Nephron (organoid): Measurements from ENCODE around the gene STRIT1.
"Not testable (repeated sequence)": the region's sequence is repeated elsewhere in the genome, so short reads cannot be mapped to it uniquely, and the experiment has no call there.

Experiments used
- H3K27ac Mint-ChIP-seq, 3 experiments: 2 replicates each; pipeline ENCODE4 v1.8.0; 2020; ENCODE audit warnings: mixed read lengths in 3 of 3, mild to moderate bottlenecking in 2 of 3, moderate library complexity in 1 of 3
- H3K27me3 Mint-ChIP-seq: 2 replicates; pipeline ENCODE4 v1.8.0; 2021; ENCODE audit warnings: low read depth, mild to moderate bottlenecking, moderate library complexity, mixed read lengths
- H3K36me3 Mint-ChIP-seq: 2 replicates; pipeline ENCODE4 v1.8.0; 2020; ENCODE audit warnings: low read depth, mixed read lengths
- H3K4me1 Mint-ChIP-seq: 2 replicates; pipeline ENCODE4 v1.8.0; 2020; ENCODE audit warnings: mixed read lengths
- H3K4me3 Mint-ChIP-seq, 3 experiments: 2 replicates each; pipeline ENCODE4 v1.8.0; 2020; ENCODE audit warnings: mild to moderate bottlenecking in 3 of 3, mixed read lengths in 3 of 3, moderate library complexity in 2 of 3
- H3K9me3 Mint-ChIP-seq: 2 replicates; pipeline ENCODE4 v1.8.0; 2020; ENCODE audit warnings: mixed read lengths
- TF ChIP-seq, protein P1 (sequence below), 3 experiments: fragments of 200-600 bp; sonication (generic); IDR thresholded peaks; one replicate each; pipeline ENCODE4 v1.5.0; 2021; ENCODE audit warnings: antibody characterized with exemption in 3 of 3; ENCODE audit not compliant: unreplicated experiment in 3 of 3

Gene STRIT1

GRCh38 chr3:155271343-155271613 lies 22.2 kb downstream of the STRIT1 start:
- Mint-ChIP-seq H3K4me1 (no peaks in the 10 kb centered on the region), H3K36me3 (no peaks in the 10 kb centered on the region), H3K27me3 (no peaks in the 10 kb centered on the region), H3K4me3 (no peak overlapping the region), H3K27ac (no peak overlapping the region), H3K9me3 (no peaks in the 10 kb centered on the region)
- TF ChIP-seq, protein P1, sequence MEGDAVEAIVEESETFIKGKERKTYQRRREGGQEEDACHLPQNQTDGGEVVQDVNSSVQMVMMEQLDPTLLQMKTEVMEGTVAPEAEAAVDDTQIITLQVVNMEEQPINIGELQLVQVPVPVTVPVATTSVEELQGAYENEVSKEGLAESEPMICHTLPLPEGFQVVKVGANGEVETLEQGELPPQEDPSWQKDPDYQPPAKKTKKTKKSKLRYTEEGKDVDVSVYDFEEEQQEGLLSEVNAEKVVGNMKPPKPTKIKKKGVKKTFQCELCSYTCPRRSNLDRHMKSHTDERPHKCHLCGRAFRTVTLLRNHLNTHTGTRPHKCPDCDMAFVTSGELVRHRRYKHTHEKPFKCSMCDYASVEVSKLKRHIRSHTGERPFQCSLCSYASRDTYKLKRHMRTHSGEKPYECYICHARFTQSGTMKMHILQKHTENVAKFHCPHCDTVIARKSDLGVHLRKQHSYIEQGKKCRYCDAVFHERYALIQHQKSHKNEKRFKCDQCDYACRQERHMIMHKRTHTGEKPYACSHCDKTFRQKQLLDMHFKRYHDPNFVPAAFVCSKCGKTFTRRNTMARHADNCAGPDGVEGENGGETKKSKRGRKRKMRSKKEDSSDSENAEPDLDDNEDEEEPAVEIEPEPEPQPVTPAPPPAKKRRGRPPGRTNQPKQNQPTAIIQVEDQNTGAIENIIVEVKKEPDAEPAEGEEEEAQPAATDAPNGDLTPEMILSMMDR (IDR thresholded peaks at IDR 0.05; ENCODE audit: unreplicated experiment in 3 of 3) = no peak

DNA sequence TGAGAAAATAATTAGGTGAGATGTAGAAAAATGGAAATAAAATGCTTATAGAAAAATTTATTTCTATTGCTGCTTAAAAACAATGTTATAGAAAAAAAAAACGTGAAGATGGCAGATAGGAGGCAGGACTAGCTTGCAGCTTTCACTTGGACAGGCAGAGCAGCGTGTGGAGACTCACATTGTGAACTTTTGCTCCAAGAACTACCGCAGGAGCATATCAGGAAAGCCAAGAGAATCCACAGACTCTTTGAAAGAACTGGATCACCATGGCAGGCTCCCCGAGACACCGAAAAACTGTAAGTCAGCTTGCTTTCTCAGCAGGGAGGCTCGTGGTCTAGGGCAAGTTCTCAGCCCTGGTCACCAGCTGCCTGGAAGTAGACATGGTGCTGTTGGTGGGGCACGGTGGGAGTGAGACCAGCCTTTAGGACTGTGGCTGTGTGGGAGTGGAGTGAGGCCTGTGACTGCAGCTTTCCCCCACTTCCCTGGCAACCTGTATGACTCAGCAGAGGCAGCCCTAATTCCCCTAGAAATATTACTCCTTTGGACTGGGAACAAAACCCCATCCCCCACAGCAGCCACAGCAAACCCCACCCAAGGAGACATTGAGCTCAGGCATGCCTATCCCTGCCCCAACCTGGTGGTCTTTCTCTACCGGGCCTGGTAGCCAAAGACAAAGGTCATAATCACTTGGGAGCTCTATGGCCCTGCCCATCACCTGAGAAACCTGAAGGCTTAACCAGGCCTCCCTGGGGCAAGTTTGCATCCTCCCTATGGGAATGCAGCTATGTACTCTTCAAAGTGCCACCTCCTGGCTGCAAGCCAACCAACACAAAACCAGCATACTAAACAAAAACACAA lies 22.8 kb downstream of the STRIT1 start:
- H3K27me3 Mint-ChIP-seq = no peaks in the 10 kb centered on the region
- no peak overlapping the region for H3K27ac Mint-ChIP-seq
- no peaks in the 10 kb centered on the region for H3K9me3 Mint-ChIP-seq
- no peaks in the 10 kb centered on the region for H3K4me1 Mint-ChIP-seq
- no peak overlapping the region for H3K4me3 Mint-ChIP-seq
- H3K36me3 Mint-ChIP-seq = no peaks in the 10 kb centered on the region
- TF ChIP-seq, protein P1 (IDR thresholded peaks at IDR 0.05; ENCODE audit: unreplicated experiment in 3 of 3) = no peak

- H3K27ac Mint-ChIP-seq = no peak overlapping the region
- H3K27me3 Mint-ChIP-seq = no peaks in the 10 kb centered on the region
- no peak overlapping the region for H3K4me3 Mint-ChIP-seq
- H3K36me3 Mint-ChIP-seq = no peaks in the 10 kb centered on the region
- H3K9me3 Mint-ChIP-seq = no peaks in the 10 kb centered on the region
- TF ChIP-seq, protein P1 (IDR thresholded peaks at IDR 0.05; ENCODE audit: unreplicated experiment in 3 of 3) = no peak
- H3K4me1 Mint-ChIP-seq = no peaks in the 10 kb centered on the region
Observed at GRCh38 chr3:155270063-155270462, 23.4 kb downstream of the STRIT1 start.

GRCh38 chr3:155262855-155263254 lies 30.6 kb downstream of the STRIT1 start:
- not testable (repeated sequence) for H3K4me3 Mint-ChIP-seq, H3K9me3 Mint-ChIP-seq, H3K27ac Mint-ChIP-seq, H3K36me3 Mint-ChIP-seq, H3K27me3 Mint-ChIP-seq, H3K4me1 Mint-ChIP-seq

DNA sequence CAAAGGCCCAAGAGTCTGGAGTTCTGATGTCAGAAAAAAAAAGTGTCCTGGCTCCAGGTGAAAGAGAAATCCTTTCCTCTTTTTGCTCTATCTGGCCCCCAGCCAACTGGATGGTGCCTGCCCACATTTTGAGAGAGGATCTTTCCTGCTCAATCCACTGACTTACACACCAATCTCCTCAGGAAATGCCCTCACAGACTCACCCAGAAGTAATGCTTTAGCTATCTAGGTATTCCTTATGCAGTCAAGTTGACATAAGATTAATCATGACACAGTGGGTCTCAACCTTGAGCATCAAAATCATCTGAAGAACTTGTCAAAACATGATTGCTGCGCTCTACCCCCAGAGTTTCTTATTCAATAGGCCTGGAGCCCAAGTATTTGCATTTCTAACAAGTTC lies 31.2 kb downstream of the STRIT1 start:
- Mint-ChIP-seq H3K27me3 (no peaks in the 10 kb centered on the region), H3K9me3 (no peaks in the 10 kb centered on the region), H3K4me3 (no peak overlapping the region), H3K36me3 (no peaks in the 10 kb centered on the region), H3K4me1 (no peaks in the 10 kb centered on the region), H3K27ac (no peak overlapping the region)
- TF ChIP-seq, protein P1 (IDR thresholded peaks at IDR 0.05; ENCODE audit: unreplicated experiment in 3 of 3) = no peak

- H3K4me3 Mint-ChIP-seq = no peak overlapping the region
- no peaks in the 10 kb centered on the region for H3K4me1 Mint-ChIP-seq
- H3K36me3 Mint-ChIP-seq = no peaks in the 10 kb centered on the region
- H3K9me3 Mint-ChIP-seq = peaks cover 5% of the 10 kb centered on the region
- no peak overlapping the region for H3K27ac Mint-ChIP-seq
- H3K27me3 Mint-ChIP-seq = no peaks in the 10 kb centered on the region
- TF ChIP-seq, protein P1 (IDR thresholded peaks at IDR 0.05; ENCODE audit: unreplicated experiment in 3 of 3) = no peak
Observed at GRCh38 chr3:155254445-155254844, 39.0 kb downstream of the STRIT1 start.
